ENCODE results near the gene SLC16A5.
"Not testable (repeated sequence)": the region's sequence is repeated elsewhere in the genome, so short reads cannot be mapped to it uniquely, and the experiment has no call there.

The SLC16A5 gene

DNA sequence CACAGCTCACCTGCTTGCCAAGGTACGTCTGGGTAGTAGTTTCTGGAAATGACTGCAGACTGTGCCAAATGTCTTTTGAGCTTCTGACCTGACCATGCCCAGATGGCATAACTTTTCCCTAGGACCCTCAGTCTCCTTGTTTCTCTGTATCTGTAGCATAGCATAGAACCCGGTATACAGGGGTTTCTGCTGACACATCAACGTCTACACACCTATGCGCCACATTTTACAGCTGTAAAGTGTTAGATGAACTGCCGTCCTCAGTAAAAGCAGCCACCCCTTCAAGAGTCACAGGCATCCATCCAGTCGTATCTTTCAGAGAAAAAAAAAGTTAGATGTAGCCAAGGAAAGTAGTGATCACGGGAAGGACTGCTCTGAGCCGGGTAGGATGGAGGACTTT lies 23.3 kb upstream of the SLC16A5 start:
- no peak for DNase-seq (ENCODE audit: low spot score)

DNA sequence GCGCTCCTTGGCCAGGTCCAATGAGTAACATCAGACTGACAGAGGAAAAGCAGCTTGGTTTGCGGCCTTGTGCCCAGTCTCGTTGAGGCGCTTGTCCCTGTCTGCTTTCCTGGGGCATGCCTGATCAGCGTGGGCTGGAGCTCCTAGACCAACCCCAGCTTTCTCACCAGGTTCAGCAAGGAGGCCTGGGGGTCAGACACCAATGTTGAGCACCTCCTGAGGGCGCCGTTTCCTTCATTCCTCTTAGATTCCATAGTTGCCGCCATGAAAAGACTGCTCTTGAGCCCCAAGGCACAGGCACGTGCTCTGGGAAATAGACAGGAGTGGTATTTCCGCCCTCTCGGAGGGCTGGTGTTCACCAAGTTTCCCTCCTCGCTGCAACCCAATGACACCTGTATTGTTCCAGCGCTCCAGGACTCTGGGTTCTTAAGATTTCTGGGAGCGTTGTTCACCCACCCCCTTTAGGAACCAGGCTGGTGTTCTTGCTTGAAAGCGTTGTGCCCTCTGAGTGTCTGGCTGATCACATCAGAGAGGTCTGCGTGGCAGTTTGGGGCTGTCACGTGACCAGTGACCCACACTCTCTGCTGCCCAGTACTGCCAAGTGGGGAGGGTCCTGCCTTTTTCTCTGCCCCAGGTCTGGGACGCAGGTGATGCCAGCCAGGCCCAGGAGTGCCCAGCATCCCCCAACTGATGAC lies 22.7 kb upstream of the SLC16A5 start:
- DNase-seq (ENCODE audit: low spot score): no peak

DNA sequence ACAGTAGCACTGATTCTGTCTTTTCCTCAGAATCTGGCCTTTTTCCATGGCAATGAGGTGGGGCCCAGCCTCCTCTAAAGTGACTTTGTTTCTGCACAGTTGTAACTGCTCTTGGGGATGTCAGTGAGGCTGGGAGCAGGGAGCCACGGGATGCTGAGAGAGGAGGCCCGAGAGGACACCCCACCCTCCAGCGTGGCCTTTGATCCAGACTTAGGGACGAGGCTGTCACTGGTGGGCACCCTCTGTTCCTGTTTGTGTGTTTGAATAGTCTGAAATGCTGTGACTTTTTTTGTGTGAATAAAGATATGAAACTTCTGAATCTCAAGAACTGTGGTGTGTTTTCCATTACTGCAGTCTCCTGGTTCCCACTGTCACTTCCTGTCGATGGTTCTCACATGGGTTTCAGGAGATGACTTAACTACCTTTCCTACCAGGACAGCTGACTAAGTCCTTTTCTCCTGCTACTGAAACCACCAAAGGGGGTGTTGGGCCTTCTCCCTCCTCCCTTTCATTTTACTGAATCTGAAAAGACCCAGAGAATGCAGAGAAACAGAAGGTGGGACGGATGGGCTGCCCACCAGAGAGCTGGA lies 22.1 kb upstream of the SLC16A5 start:
- DNase-seq (ENCODE audit: low spot score): no peak

DNA sequence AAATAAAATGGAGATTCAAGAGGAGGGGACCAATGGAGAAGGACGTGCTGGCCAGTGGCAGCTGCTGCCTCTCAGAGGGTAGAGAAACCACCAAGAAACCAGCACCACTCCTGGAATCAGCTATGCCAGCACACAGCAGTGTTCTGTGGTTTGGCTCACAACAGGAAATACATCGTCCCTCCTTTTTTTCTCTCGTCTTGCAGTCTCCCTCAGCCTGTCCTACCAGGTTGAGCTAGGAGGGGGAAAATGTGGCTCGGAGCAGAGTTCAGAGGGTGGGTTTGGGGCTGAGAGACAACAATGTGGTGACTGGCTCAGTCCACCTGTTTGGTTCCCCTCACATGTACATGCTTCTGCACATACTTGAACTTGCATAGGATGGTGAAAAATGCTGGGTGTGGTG lies 19.9 kb upstream of the SLC16A5 start:
- no peak for DNase-seq (ENCODE audit: low spot score)

DNA sequence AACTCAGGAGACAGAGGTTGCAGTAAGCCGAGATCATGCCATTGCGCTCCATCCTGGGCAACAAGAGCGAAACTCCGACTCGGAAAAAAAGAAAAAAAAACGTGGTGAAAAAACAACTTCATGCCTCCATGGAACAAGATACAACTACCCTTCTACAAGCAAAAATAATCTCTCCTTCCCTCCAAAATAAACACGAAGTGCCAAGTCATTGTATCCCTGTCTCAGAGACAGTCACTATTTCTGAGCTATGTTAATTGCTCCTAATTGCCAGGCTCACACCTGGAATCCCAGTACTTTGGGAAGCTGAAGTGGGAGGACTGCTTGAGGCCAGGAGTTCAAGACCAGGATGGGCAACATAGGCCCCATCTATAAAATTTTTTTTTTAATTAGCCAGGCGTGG lies 19.0 kb upstream of the SLC16A5 start:
- DNase-seq (ENCODE audit: low spot score): no peak

DNA sequence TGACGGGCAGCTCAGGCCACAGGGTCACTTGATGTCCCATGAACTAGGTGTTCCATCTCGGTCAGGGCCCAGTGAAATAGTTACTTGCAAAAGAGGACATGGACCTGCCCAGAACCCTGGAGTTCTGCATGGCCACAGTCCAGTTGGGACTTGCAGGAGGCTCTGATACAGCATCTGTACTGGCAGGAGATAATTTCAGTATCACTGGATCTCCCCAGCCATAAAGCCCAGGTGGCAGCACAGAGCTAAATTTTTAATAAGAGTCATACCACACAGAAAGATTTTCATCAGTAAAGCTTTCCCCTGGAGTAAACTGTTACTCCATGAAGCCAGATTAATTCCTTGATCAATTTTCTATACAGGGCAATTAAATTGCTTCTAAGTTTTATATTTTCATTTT lies 18.0 kb upstream of the SLC16A5 start:
- no peak for DNase-seq (ENCODE audit: low spot score)

DNA sequence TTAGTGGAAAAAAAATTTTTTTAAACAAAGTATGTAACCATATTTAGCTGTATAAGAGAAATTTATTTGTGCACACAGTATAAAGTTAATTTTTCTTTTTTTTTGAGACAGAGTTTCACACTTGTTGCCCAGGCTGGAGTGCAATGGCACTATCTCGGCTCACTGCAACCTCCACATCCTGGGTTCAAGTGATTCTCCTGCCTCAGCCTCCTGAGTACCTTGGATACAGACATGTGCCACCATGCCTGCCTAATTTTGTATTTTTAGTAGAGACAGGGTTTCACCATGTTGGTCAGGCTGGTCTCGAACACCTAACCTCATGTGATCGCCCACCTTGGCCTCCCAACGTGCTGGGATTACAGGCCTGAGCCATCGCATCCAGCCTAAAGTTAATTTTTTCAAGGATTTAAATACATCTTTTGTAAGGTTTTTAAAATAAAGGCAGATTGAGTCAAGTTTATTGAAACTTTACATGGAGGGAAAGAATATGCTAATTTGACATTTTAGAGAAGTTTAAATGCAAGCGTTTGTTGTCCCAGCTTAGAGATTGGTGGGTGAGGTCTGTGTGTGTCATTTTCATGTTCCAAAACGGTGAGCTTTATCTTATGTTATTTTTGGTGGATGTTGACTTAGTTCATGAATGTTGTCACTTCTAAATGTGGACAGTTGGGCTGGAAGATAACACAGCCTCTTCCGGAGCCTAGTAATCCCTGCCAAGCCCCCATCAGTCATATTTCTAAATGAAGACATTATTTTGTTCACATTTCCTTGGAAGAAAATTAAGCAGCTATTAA lies 16.1 kb upstream of the SLC16A5 start:
- DNase-seq (ENCODE audit: low spot score): not testable (repeated sequence)

DNA sequence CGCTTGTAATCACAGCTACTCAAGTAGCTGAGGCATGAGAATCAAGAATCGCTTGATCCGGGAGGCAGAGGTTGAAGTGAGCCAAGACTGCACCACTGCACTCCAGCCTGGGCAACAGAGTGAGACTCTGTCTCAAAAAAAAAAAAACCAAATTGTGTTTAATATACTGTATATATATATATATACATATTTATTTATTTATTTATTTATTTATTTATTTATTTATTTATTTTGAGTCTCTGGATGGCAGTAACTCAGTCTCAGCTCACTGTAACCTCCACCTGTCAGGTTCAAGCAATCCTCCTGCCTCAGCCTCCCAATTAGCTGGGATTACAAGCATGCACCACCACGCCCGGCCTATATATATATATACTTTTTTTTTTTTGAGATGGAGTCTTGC lies 14.8 kb upstream of the SLC16A5 start:
- not testable (repeated sequence) for DNase-seq (ENCODE audit: low spot score)

DNA sequence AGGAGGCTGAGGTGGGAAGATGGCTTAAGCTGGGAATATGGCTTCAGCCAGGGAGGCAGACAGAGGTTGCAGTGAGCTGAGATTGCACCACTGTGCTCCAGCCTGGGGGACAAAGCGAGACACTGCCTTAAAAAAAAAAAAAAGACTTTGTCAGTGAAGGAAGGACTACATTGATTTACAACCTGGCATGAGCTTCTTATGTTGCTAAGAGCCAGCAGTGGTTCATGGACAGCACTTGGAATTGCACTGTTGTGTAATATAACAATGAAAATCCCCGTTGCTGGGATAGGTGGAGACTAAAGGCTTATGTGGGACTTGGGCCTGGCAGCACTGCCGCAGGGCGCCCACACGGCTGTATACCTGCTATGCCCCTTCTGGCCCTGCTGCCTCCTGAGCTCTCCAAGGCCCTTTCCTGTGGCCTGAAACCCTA lies 14.1 kb upstream of the SLC16A5 start:
- no peak for DNase-seq (ENCODE audit: low spot score)

DNA sequence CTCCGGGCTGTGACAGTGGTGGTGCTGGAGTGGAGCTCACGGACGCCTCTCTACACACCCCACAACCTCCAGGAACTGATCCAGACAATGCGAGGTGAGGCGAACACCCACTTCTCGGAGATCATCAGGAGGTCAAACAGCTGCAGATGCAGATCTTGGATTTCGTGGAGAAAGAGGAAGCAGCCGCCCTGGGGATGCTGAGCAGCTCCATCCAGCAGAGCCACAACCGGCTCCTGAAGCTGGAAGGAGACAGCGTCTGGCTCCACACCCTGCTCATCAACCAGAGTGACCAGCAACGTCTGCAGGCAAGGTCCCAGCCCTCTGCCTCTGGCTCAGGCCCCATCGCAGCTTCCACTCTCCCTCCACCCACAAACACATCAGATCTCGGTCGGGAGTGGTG lies 13.2 kb upstream of the SLC16A5 start:
- no peak for DNase-seq (ENCODE audit: low spot score)

DNA sequence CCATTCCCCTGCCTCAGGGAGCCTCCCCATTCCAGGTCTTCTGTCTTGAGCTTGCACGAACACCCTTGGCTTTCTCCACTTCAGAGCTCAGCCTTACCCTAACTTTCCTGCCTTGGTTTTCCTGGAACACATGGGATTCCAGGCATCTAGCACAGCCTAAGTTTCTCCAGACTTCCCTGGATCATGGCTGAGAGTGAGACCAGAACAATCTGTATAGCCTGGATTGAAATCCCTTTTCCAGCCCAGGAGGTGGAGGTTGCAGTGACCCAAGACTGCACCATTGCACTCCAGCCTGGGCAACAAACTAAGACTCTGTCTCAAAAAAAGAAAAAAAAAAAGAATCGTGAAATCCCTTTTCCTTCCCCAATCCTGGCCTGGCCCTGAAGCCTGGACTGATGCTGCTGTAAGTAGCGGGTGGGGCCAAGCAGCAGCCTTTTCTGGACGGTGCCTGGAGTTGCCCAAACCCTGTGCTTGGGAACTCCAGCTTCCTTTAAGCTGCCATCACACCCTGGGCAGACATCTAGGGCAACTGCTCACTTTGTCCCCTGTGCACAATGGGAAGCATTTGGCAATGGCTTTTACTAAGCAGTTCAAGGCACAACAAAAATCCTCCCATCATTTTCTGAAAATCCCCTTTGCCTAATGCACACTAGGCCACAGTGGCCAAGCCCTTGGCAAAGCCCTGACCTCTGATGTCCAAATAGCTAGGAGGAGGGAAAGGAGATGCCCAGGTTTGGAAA lies 12.0 kb upstream of the SLC16A5 start:
- DNase-seq (ENCODE audit: low spot score): no peak

DNA sequence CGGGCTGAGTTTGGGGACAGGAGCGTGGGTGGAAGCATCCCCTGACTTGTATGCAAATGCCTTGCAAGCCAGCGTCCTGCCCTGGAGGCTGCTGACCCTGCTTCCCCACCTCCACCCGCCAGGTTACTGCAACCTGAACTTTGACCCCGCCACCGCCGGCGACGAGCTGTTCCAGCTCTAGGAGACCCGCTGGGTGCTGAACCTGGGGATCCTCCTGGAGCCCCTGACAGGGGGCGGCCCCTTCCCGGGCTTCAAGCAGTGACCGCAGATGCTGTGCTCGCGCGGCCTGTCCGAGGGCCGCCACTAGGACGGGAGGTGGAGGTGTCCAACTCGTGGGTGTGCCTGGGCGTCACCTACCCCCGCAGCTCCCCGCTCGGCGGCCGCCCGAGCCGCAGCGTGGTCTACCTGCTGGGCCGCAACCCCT lies 10.7 kb upstream of the SLC16A5 start:
- no peak for DNase-seq (ENCODE audit: low spot score)

DNA sequence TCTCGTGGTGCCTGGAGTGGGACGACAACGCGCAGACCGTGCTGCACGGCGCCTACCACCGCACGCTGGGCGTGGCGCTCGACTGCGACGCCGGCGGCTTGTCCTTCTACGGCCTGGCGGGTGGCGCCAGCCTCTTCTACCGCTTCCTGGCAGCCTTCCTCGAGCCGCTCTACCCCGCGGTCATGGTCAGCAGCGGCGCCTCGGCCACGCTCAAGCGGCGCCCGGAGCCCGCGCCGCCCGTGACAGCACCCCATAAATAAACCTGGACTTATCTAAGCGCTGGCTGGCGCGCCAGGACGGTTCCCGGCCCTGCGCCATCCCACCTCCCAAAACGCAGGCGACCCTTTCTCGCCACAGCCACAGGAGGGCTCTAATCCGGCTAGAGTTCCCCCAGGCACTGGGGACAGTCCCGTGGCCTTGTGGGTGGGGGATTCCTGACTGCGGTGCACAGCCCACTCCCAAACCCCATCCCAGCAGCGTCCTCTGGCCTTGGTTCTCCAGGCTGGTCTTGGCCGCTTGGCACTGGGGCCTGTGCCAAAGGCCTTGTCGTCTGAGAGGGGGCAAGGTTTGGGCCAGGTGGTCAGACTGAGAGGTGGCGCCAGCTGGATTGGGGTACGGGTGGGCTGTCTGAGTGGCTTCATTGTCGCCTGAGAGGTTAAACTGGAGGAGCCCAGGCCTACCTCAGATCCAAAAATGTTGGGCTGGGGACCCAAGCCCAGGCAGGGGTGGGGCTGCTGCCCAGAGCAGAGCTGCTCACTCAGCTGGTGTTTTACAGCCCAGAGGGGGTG lies 10.1 kb upstream of the SLC16A5 start:
- peak; percentile 60 for DNase-seq (ENCODE audit: low spot score)

DNA sequence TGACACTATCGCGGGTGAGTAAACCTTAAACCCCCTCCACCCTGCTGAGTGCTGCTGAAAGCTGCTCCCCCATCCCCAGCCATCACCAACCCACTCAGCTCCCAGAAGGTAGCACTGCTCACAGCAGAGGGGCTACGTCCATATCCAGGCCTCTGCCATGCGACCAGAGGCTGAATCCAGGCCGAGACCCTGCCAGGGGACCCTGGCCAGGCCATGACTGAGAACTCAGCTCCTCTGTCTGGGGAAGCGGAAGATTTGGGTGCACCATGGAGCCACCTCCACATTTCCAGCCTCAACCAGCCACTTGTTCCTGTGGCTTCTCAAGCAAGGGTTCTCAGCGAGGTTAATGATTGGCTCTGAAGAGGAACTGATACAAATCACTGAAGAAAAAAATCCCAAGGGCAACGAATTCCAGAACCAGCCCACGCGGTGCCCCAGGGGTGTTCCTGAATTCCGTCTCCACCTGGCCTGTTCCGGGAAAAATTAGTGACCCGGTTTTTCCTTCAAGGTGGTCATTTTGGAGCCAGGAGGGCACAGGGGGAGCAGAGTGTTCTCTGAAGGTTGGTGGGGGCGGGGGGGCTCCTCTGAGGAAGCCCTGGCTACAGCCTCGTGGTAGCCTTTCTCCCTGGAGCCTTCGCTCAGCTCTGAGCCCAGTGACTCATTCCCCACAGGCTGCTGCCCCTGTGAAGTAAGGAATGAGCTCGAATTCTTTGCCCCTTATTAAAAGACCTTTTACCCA lies 9.3 kb upstream of the SLC16A5 start:
- peak; percentile 55 for DNase-seq (ENCODE audit: low spot score)

DNA sequence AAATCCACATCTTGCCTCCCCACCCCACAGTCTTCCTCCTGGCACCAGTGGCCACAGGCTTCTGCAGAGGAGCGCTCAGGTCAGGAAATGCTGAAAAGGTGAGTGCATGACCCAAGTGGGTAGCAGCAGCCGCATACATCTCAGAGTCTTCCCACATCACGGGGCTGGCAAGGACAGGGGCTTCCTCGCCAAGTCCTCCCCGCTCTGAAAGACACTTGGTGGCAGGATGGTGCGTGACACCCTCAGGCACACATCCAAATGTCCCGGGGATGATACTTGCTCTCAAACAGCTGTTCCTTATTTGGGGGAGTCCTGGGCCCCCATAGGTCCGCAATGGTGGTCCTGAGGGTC lies 8.8 kb upstream of the SLC16A5 start:
- DNase-seq (ENCODE audit: low spot score): no peak

DNA sequence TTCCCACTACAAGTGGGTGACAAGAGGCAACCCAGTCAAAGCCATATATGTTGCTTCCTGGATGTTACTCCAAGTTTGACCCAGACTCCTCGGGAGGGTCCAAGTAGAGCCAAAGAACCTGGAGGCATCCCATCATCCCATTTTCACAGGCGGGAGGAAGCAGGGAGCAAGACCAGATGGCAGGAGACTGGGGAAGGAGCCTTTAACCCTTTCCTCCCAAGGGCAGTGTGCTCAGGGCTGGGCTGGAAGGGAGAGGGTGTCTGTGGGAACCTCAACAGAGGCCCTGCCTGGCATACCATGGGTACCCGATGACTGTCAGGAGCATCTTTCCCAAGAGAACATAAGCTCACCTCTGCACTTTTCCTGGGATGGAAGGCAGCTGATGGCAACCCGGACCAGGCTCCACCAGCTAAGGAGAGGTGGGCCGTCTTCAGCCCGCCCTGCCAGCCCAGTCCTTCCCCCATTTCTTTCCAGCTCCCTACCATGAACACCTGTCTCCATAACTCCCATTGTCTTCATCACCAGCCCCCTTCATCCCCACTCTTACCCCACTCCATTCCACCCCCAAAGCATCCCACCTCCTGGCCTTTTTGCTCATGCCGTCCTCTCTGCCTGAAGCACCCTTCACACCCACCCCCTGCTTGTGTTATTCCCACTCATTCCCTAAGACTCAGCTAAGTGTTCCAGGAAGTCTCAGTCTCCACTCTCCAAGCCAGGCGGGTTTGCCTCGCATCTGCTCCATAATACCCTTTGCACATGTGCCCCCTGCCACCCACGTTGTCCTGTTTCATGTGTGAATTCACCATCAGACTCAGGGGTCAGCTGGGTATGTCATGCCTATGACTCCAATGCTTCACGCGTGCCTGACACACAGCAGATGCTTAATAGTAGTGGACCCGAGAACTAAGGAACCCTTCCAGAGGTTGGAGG lies 5.9 kb upstream of the SLC16A5 start:
- DNase-seq (ENCODE audit: low spot score): no peak

DNA sequence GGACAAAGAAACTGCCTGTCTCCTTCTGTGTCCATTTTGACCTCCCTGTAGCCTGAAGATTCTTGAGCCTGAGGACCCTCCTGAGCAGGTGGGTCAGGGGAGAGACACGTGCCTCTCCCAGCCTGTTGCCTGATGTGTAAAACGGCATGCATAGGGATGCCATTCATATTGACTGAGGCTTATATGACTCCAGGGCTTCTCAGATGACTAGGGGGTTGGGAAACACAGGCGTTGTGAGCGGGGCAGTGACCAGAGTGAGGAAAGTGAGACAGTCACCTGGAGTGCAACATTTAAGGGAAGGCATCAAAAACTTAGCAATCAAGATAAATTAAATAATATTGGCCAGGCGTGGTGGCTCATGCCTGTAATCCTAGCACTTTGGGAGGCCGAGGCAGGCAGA lies 5.1 kb upstream of the SLC16A5 start:
- DNase-seq (ENCODE audit: low spot score): no peak

DNA sequence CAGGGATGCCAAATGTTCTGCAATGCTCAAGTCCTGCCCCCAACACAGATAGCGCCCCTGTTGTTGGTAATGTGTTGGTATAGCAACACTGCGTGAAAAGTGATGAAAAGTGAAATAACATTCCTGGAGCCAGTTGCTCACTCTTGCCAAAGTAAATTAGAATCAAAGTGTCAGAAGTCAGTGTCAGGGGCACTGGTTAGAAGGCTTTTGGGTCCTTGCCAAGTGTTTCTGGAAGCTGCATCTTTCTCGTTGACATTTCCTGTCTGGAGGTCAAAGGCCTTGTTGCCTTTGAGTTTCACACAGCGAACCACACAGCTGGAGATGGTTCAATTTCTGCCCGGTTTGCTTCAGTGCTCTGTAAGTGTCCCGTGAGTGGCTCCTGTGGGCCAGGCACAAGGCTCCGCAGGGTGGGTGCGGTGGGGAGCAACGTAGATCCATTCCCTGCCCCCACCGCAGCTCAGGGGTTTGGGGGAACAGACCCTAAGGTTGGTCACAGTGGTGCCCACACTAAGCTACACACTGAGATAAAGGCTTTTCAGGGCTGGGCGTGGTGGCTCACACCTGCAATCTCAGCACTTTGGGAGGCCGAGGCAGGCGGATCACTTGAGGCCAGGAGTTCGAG lies 3.6 kb upstream of the SLC16A5 start:
- no peak for DNase-seq (ENCODE audit: low spot score)

DNA sequence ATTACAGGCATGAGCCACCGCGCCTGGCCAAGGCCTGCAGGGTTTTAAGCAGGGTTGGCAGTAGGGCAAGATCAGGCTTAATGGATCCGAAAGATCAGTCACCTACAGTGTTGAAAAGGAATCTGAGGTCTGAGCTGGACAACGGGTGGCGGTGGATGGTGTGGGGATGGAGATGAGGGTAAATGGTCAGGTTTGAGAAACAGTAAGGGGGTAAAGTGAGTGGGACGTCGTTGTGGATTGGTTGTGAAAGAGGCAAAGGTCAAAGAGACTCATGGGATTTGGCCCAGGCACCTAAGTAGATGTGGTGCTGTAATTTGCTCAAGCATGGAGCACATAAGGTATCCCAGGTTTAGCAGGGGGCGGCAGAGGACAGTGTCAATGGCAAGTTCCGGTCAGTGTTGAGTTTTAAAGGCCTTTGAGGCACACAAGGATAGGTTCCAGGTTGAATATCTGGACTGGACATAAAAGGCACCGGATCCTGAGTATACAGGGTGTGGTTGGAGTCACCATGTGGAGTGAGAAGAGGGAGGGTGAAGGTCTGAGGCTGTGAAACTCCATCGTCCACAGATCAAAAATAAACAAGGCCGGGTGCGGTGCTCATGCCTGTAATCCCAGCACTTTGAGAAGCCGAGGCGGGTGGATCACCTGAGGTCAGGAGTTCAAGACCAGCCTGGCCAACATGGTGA lies 1.1 kb upstream of the SLC16A5 start:
- peak; percentile 46 for DNase-seq (ENCODE audit: low spot score)

Measured in LoVo (cell line).